Activated CD4-positive, alpha-beta T cell treated with anti-CD3 and anti-CD28 coated beads, Interleukin-2, amount 10 ng/mL, durations not matched to agents 7 days and 5 days (primary cell): Measurements from ENCODE around the gene CST3. TPM values are rescaled to one million over a fixed set of nuclear protein-coding genes. Genes with fewer than 3 reads are reported as not detected.
"Not testable (repeated sequence)": the region's sequence is repeated elsewhere in the genome, so short reads cannot be mapped to it uniquely, and the experiment has no call there.

ENCODE experiments used
- CTCF ChIA-PET: fragments of 350-600 bp; sonication (Branson Sonifier 250); formaldehyde crosslinking; loops from one replicate; lab custom pipeline; 2021; ENCODE audit warnings: antibody characterized with exemption; lab: Charles Lee
- POLR2A ChIA-PET: fragments of 350-600 bp; sonication (Branson Sonifier 250); formaldehyde crosslinking; loops from one replicate; lab custom pipeline; 2021; ENCODE audit warnings: antibody characterized with exemption; lab: Charles Lee
- DNase-seq: peaks from one replicate; pipeline ENCODE4 v3.0.0-alpha.2; 2020
- H3K27ac Mint-ChIP-seq: one replicate; pipeline ENCODE4 v1.8.0; 2021; ENCODE audit warnings: mild to moderate bottlenecking, moderate library complexity, mixed read lengths
- H3K27me3 Mint-ChIP-seq: one replicate; pipeline ENCODE4 v1.8.0; 2021; ENCODE audit warnings: mixed read lengths
- H3K36me3 Mint-ChIP-seq: one replicate; pipeline ENCODE4 v1.8.0; 2021; ENCODE audit warnings: low read depth, mixed read lengths
- H3K4me1 Mint-ChIP-seq: one replicate; pipeline ENCODE4 v1.8.0; 2021; ENCODE audit warnings: mixed read lengths
- H3K4me3 Mint-ChIP-seq: one replicate; pipeline ENCODE4 v1.8.0; 2021; ENCODE audit warnings: mild to moderate bottlenecking, moderate library complexity, mixed read lengths
- H3K9me3 Mint-ChIP-seq: one replicate; pipeline ENCODE4 v1.8.0; 2021; ENCODE audit warnings: mixed read lengths
- total RNA-seq, 2 experiments: library from RNA; stranded (reverse); gene quantifications; one replicate each; pipeline ENCODE4 v1.2.3, GENCODE V29; 2021

The CST3 gene
- total RNA-seq, 2 experiments from 2014 or later: 1.6 to 2.1 TPM

- Mint-ChIP-seq H3K36me3 (no peaks in the 10 kb centered on the region), H3K27me3 (peaks cover 18% of the 10 kb centered on the region), H3K27ac (no peak overlapping the region), H3K4me3 (no peak overlapping the region), H3K9me3 (no peaks in the 10 kb centered on the region), H3K4me1 (peaks cover 6% of the 10 kb centered on the region)
- no peak for DNase-seq
- ChIA-PET POLR2A (no interaction called here), CTCF (no interaction called here)
These were observed 11.6 kb downstream of the CST3 start for GRCh38 chr20:23626040-23626620.

- Mint-ChIP-seq H3K4me1 (peaks cover 6% of the 10 kb centered on the region), H3K27me3 (peaks cover 18% of the 10 kb centered on the region), H3K4me3 (no peak overlapping the region), H3K36me3 (no peaks in the 10 kb centered on the region), H3K27ac (no peak overlapping the region), H3K9me3 (no peaks in the 10 kb centered on the region)
- DNase-seq: no peak
- POLR2A ChIA-PET: no interaction called here
- CTCF ChIA-PET: no interaction called here
These were observed 12.4 kb downstream of the CST3 start for GRCh38 chr20:23625236-23625964.

- peaks cover 6% of the 10 kb centered on the region for H3K4me1 Mint-ChIP-seq
- no peaks in the 10 kb centered on the region for H3K36me3 Mint-ChIP-seq
- peaks cover 22% of the 10 kb centered on the region for H3K27me3 Mint-ChIP-seq
- H3K27ac Mint-ChIP-seq: no peak overlapping the region
- ChIA-PET POLR2A (no interaction called here), CTCF (no interaction called here)
- H3K4me3 Mint-ChIP-seq: no peak overlapping the region
- H3K9me3 Mint-ChIP-seq: no peaks in the 10 kb centered on the region
- no peak for DNase-seq
These were observed 13.4 kb downstream of the CST3 start for GRCh38 chr20:23624324-23624691.

- no peak overlapping the region for H3K4me3 Mint-ChIP-seq
These were observed 14.0 kb downstream of the CST3 start for GRCh38 chr20:23623666-23624323.

GRCh38 chr20:23622839-23623343 lies 14.9 kb downstream of the CST3 start:
- Mint-ChIP-seq H3K27me3 (peaks cover 33% of the 10 kb centered on the region), H3K4me3 (no peak overlapping the region), H3K4me1 (peaks cover 6% of the 10 kb centered on the region), H3K9me3 (no peaks in the 10 kb centered on the region), H3K27ac (no peak overlapping the region), H3K36me3 (no peaks in the 10 kb centered on the region)
- ChIA-PET POLR2A (no interaction called here), CTCF (no interaction called here)
- DNase-seq: no peak

More at GRCh38 chr20:23623666-23624323, 14.0 kb downstream of the CST3 start:
- Mint-ChIP-seq H3K27ac (no peak overlapping the region), H3K27me3 (peaks cover 26% of the 10 kb centered on the region), H3K4me1 (peaks cover 6% of the 10 kb centered on the region), H3K36me3 (no peaks in the 10 kb centered on the region), H3K9me3 (no peaks in the 10 kb centered on the region)
- CTCF ChIA-PET: no interaction called here
- POLR2A ChIA-PET: no interaction called here
- DNase-seq: no peak

GRCh38 chr20:23622401-23622800 lies 15.4 kb downstream of the CST3 start:
- H3K9me3 Mint-ChIP-seq, POLR2A ChIA-PET, H3K27ac Mint-ChIP-seq, CTCF ChIA-PET, H3K36me3 Mint-ChIP-seq, DNase-seq, H3K4me3 Mint-ChIP-seq, H3K4me1 Mint-ChIP-seq: not testable (repeated sequence)
- H3K27me3 Mint-ChIP-seq: peaks cover 35% of the 10 kb centered on the region

GRCh38 chr20:23620670-23621386 lies 16.9 kb downstream of the CST3 start:
- H3K36me3 Mint-ChIP-seq, POLR2A ChIA-PET, H3K4me1 Mint-ChIP-seq, H3K27ac Mint-ChIP-seq, DNase-seq, H3K9me3 Mint-ChIP-seq, CTCF ChIA-PET, H3K4me3 Mint-ChIP-seq: not testable (repeated sequence)
- peaks cover 36% of the 10 kb centered on the region for H3K27me3 Mint-ChIP-seq

GRCh38 chr20:23614163-23614562 lies 23.6 kb downstream of the CST3 start:
- Mint-ChIP-seq H3K27ac (no peak overlapping the region), H3K4me1 (no peaks in the 10 kb centered on the region)
- POLR2A ChIA-PET: no interaction called here

GRCh38 chr20:23613676-23614075 lies 24.1 kb downstream of the CST3 start:
- H3K36me3 Mint-ChIP-seq: no peaks in the 10 kb centered on the region
- ChIA-PET CTCF (no interaction called here), POLR2A (no interaction called here)

More at GRCh38 chr20:23614163-23614562, 23.6 kb downstream of the CST3 start:
- H3K9me3 Mint-ChIP-seq: no peaks in the 10 kb centered on the region
- no peak overlapping the region for H3K4me3 Mint-ChIP-seq
- no peak for DNase-seq
- CTCF ChIA-PET: no interaction called here
- H3K36me3 Mint-ChIP-seq: no peaks in the 10 kb centered on the region
- H3K27me3 Mint-ChIP-seq: peaks cover 21% of the 10 kb centered on the region

GRCh38 chr20:23612396-23612795 lies 25.4 kb downstream of the CST3 start:
- peaks cover 9% of the 10 kb centered on the region for H3K27me3 Mint-ChIP-seq
- ChIA-PET CTCF (no interaction called here), POLR2A (no interaction called here)
- no peak overlapping the region for H3K27ac Mint-ChIP-seq
- no peaks in the 10 kb centered on the region for H3K36me3 Mint-ChIP-seq
- H3K4me1 Mint-ChIP-seq: no peaks in the 10 kb centered on the region
- no peak for DNase-seq
- H3K4me3 Mint-ChIP-seq: no peak overlapping the region
- H3K9me3 Mint-ChIP-seq: no peaks in the 10 kb centered on the region

More at GRCh38 chr20:23613676-23614075, 24.1 kb downstream of the CST3 start:
- H3K4me1 Mint-ChIP-seq: no peaks in the 10 kb centered on the region
- peaks cover 17% of the 10 kb centered on the region for H3K27me3 Mint-ChIP-seq
- DNase-seq: no peak
- no peak overlapping the region for H3K4me3 Mint-ChIP-seq
- H3K27ac Mint-ChIP-seq: no peak overlapping the region
- H3K9me3 Mint-ChIP-seq: no peaks in the 10 kb centered on the region

- Mint-ChIP-seq H3K9me3 (no peaks in the 10 kb centered on the region), H3K36me3 (no peaks in the 10 kb centered on the region), H3K4me1 (no peaks in the 10 kb centered on the region), H3K27ac (no peak overlapping the region), H3K27me3 (peaks cover 3% of the 10 kb centered on the region), H3K4me3 (no peak overlapping the region)
- DNase-seq: no peak
- POLR2A ChIA-PET: no interaction called here
- CTCF ChIA-PET: no interaction called here
These were observed 28.2 kb downstream of the CST3 start for GRCh38 chr20:23609486-23610109.

GRCh38 chr20:23608251-23608846 lies 29.4 kb downstream of the CST3 start:
- no peak for DNase-seq
- Mint-ChIP-seq H3K4me1 (no peaks in the 10 kb centered on the region), H3K36me3 (no peaks in the 10 kb centered on the region), H3K27me3 (peaks cover 3% of the 10 kb centered on the region), H3K9me3 (no peaks in the 10 kb centered on the region), H3K27ac (no peak overlapping the region), H3K4me3 (no peak overlapping the region)
- POLR2A ChIA-PET: no interaction called here
- CTCF ChIA-PET: no interaction called here
